Activated CD8-positive, alpha-beta memory T cell treated with anti-CD3 and anti-CD28 coated beads, Interleukin-2, amount 50 U/mL, for 24 hours (primary cell): Measurements from ENCODE around the gene IL32.

Experiments used
- DNase-seq: peaks from one replicate; pipeline ENCODE4 v3.0.0-alpha.2; 2020; ENCODE audit errors: extremely low read depth

IL32 gene

GRCh38 chr16:3089717-3090592, 24.5 kb downstream of the IL32 start:
- no peak for DNase-seq

GRCh38 chr16:3091551-3091950, 26.1 kb downstream of the IL32 start:
- DNase-seq, result no peak

DNA sequence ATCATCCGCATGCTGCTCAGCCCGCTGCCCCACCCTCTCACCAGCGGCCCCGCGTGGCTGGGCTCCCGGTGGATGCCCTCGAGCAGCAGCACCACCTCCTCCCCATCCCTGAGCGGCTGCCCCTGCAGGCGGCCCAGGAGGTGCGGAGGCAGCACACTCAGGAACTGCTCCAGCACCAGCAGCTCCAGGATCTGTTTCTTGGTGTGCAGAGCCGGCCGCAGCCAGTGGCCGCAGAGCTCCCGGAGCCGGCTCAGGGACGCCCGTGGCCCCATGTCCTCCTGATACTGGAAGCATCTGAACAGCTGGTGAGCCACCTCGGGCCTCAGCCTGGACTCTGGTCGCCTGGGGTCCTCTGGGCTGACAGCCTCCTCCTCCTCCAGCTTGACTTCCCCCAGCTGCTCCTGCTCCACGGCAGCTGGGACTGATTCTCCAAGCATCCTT, 27.1 kb downstream of the IL32 start:
- no peak for DNase-seq

- DNase-seq, result no peak
Measured at GRCh38 chr16:3094289-3095027, 29.0 kb downstream of the IL32 start.

DNA sequence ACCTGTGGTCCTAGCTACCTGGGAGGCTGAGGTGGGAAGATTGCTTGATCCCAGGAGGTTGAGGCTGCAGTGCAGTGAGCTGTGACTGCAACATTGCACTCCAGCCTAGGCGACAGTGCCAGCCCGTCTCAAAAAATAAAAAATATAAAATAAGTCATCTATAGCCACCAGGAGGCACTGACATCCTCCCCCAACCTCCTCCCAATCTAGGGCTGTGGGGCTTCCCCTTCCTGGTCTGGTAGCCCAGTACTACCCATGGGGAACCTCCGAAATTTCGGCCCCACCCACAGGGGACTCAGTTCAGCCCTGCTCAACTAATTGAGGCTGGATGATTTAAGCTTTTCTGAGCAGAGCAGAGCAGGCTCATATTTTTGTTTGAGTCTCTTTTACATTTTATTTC, 30.4 kb downstream of the IL32 start:
- DNase-seq, result peak; percentile 26

DNA sequence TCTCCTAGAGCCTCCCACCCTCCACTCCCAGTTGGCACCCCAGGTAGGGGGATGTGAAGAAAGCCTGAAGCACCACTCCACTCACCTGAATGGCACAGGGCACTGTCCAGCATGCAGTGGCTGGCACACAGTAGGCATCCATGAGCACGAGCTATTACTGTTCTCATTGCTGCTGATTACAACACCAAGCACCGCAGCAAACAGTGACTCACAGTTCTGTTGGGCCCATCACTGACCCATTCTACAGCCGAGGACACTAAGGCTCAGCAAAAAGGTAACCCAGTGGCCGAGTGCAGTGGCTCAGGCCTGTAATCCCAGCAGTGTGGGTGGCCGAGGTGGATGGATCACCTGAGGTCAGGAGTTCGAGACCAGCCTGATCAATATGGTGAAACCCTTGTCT, 30.9 kb downstream of the IL32 start:
- no peak for DNase-seq

DNA sequence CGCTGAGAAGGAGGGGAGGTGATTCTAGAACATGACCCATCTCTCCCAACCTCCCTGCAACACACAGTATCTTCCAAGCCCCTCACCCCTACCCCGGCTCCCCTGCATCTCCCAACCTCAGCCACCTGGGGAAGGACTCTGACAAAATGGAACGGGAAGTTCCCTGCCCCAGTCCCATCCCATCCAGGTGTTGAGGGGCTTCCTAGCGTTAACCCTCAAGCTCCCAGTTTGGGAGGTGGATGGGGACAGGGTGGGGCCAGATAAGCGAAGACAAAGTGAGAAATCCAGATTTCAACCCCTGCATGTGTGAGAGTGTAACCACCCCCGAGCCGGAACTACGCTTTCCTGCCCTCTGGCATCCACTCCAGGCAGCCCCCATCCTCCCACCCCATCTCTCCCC, 31.8 kb downstream of the IL32 start:
- no peak for DNase-seq

- no peak for DNase-seq
Measured at GRCh38 chr16:3098459-3099394, 33.3 kb downstream of the IL32 start, which contains the start of gene ZSCAN10. ZSCAN10 (minus strand) TSS chr16:3099294; CDS start chr16:3092937, 6,357 bp downstream.

DNA sequence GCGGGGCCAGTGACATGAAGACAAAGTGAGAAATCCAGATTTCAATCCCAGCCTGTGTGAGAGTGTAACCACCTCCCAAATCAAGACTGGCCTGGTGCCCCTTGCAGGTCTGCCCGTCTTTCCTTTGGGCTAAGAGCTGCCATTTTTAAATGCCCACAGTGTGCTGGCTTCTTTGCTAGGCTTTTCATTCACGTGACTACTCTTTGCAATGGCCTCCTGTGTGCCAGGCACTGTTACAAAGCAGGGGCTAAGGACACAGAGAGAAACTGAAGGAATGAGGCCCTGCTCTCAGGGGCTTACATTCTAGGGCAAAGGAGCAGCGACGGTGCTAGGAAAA, 33.9 kb downstream of the IL32 start:
- DNase-seq, result no peak

DNA sequence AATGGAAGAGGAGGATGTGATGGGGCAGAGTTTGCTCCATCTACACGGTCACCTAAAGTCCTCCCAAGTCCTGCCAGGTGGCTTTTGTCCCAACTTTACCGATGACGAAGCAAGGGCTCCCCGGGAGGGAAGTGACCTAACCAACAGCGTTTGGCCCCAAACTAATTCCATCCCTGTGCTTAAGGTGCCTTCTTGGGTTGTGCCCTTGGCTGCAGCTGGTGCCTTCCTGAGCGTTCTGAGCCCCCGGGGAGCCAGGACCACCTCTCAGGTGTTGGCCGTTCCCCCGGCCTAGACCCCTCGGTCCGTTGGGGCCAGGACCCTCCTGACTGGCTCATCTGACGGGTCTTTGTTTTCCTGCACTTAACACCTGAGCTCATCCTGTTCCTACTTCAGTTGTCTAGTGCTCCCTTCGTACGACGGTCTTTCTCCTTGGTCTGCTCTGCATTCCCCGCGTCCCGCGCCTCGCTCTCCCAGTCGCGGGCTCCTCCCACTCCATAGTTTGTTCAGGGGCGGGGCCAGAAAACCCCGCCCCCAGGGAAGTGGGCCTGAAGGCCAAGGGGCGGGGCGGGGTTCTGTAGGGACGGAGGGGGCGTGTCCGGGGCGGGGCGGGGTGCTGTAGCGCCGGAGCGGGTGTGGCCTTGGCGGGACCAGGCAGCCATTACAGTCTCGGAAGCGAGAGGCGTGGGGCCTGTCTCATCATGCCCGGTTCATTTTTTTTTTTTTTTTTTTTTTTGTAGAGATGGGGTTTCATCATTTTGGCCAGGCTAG, 34.5 kb downstream of the IL32 start:
- peak; percentile 81 for DNase-seq

GRCh38 chr16:3101018-3101840, 35.8 kb downstream of the IL32 start:
- no peak for DNase-seq

DNA sequence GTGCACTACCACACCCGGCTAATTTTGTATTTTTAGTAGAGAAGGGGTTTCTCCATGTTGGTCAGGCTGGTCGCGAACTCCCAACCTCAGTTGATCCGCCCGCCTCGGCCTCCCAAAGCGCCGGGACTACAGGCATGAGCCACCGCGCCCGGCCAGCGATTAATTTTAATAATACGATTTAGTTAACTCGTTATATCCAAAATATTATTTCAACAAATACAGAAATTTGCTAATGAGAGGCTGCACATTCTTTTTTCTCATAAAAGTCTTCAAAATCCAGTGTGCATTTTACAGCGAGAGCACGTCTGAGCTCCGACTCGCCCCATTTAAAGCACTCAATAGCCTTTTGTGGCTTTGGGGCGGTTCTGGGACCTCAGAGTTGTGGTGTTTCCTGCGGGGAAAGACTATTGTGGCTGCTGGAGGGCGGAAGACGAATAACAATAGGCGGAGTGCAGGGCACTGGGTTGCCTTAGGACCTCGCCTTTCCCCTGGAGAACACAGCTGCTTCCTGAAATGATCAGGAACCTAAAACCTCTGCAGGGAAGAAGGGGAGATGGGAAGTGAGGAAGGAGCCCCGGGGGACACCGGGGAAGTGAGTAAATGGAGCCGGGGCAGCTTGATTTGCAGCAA, 36.5 kb downstream of the IL32 start:
- DNase-seq, result no peak

DNA sequence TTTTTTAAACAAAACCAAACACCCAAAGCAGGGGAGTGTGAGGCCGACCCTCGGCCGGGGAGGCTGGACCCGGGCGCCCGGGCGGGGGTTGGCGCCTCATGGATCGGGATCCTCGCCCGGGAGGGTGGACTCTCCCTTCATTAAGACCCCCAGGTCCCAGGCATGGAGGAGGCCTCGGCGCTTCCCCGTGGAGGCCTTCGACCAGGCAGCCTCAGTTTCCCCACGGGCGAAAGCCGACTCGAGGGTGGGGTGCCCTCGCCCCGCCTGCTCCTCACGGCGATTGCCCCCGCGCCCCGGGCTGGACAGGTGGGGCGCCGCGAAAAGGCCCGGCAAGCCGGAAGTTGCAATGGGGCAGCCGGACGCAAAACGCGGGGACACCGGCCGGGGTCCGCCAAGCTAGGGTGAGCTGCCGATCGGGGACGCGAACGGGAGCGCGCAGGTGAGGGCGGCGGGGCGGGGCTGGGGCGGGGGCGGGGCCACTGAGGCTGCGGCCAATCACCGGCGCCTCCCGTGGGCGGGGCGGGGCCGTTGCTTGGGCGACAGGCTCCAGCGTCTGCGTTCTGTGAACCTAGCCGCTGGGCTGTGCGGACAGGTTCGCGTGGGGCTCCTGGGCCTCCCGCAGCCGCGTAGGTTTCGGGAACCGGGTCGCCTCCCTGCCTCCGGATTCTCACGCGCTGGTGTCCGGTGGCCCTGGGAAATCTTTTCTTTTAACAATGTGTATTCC, 40.9 kb downstream of the IL32 start:
- peak; percentile 61 for DNase-seq

GRCh38 chr16:3112058-3112880, 46.8 kb downstream of the IL32 start, which contains the start of gene ZNF205:
ZNF205 (plus strand) TSS chr16:3112586; CDS start chr16:3113431, 845 bp downstream.
- DNase-seq, result no peak

DNA sequence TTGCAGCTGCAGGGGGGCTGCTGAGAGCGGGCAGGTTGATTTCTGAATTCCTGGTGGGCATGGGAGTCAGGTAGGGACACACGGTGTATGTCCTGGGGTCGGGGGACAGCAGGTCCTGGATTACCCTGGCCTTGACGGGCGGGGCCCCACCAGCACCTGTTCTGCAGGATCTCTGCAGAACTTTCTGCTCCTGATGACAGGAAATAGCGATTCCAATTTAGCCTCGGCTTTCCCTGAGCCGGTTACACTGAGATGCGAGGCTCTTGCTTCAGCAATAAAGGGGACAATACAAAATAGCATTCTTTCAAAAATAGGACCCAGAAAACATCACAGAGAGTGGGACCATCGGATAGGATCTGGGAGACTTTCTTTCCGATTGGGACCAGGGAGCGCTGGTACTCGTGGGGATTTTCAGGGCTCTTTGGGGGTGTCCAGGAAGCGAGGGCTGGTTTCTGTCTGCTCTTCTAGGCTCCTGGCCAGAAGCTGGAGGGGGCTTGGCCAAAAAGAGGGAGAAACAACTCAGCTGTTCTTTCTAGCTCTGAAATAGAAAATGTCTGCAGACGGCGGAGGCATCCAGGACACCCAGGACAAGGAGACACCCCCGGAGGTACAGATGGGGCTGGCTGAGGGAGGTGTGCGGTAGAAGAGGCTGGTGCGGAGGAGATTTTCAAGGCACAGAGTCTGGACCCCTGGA, 47.6 kb downstream of the IL32 start:
- DNase-seq, result no peak

DNA sequence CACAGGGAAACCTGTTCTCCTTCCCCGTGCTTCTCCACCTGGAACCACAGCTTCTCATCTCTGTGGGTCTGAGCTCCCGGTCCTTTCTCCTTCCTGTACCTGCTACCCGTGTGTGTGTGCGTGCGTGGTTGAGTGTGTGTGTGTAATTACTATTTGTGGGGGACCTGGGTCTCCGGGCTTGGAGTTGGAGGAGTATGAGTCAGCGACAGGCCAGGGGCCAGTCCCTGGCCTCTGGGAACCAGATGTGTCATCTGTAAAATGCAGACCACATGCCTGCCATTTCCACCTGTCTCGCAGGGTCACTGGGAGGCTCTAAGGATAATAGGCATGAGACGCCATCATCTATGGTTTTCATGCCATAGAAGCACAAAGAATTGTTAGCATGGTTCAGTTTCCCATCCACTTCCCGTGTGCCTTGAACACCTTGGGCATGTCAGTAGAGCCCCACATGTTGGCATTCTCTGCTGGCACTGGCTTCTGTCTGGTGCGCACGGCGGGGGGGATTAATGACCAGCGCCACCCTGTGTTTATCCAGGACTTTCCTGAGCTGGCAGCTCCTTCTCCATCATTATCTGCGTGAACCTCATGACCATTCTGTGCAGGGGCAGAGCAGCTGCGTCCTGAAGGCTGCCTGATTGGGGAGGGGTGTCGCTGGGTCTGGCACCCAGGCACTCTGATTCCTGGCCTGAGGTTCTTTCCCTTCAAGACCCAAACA, 48.5 kb downstream of the IL32 start:
- no peak for DNase-seq

- DNase-seq, result no peak
Measured at GRCh38 chr16:3115003-3115402, 49.6 kb downstream of the IL32 start.
